Kidney tubule cell (primary cell): Measurements from ENCODE around the gene TRIM62.

Experiments
- DNase-seq: peaks from one replicate; pipeline ENCODE4 v3.0.0-alpha.2; 2018; ENCODE audit warnings: low spot score

The TRIM62 gene

DNA sequence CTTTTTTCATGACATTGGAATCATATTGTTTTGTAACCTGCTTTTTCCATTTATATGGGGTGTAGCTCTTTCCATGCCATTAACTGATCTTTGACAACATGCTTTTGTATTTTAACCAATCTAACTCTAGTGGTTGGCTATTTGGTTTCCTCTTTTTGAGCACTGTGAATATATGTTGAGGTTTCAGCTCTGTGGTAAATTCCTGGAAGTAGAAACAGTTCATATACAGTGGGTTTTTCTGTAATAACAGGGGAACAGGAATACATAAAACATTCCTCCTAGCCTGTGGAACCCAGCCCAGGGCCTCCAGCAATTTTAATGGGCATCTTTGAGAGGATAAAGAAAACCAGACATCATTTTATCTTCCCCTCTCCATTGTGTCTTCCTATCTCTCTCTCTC lies 83.5 kb downstream of the TRIM62 start:
- DNase-seq = no peak

DNA sequence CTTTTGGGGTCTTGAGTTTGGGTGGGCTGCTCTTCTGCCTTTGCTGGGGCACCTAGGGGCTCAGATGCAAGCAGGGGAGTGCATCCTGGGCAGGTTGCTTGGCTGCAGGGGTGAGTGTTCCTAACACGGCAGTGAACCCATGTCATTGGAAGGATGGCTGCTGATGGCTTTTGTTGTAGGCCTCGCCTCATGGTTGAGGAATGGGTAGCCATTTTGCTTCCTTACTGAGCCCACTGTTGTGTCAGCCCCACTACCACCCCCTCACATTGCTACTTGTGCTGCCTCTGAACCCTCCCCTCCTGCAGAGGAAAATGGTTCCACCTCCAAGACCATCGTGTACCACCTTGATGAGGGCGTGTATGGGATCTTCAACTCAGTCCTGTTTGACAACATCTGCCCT lies 84.1 kb downstream of the TRIM62 start:
- DNase-seq = no peak

DNA sequence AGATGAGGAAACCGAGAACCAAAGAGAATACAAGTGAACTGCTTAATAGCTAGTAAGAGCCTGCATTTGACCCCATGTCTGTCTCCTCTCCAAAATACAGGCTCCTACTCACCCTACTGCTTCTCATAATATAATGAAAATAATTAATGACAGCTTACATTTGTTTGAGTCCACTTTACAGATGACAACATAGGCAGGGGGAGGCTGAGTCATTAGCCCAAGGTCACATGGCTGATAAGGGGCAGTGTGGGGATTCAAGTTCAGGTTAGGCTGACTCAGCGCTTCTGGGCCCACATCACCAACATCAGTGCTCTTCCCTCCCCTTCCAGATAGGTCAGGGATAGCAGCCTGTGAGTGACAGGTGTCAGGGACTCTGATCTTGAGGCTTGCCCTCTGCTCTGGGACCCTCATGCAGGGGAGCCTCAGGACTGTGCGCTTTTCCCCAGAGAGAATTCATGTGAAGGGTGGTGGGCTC lies 84.7 kb downstream of the TRIM62 start:
- peak; percentile 53 for DNase-seq

DNA sequence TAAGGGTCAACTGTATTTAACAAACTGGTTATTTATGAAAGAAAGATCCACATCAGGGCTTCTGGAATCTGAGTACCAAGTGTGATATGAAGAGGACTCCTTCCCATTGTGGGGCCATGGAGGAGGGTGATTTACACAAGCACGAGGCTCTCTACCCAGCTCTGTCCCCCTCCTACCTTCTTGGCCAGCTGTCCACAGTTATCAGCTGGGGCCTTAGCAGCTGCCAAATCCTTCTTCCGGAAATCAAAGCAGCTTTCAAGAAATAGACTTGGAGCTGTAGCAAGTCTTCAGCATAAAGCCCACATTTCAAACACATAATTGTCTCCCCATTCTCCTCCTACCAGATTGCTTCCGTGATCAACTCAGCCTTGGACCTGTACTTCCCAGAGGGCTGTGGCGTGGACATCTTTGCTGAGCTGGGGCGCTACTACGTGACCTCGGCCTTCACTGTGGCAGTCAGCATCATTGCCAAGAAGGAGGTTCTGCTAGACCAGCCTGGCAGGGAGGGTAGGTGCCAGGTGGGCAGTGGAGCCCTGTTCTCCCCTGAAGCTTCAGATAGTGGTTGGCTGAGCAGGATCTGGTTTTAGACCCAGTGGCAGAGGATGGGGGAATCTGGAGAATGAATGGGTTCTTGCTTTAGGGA lies 85.4 kb downstream of the TRIM62 start:
- no peak for DNase-seq
